ENCODE measurements around the gene TXNL4A.

Gene TXNL4A

DNA sequence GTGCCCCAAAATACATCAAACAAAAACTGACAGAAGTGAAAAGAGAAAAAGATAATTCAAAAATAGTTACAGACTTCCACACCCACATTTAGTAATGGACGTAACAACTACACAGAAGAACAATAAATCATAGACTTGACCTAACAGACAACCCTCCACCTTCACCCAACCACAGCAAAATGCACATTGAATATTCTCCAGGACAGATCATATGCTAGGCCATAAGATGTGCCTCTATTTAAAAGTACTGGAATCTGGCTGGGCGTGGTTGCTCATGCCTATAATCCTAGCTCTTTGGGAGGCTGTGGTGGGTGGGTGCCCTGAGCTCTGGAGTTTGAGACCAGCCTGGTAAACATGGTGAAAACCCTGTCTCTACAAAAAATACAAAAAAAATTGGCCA lies 56.9 kb downstream of the TXNL4A start:
- H3K36me3 ChIP-seq: peaks cover 43% of the 10 kb centered on the region
- H3K27ac ChIP-seq: no peak overlapping the region
- no peaks in the 10 kb centered on the region for H3K27me3 ChIP-seq (ENCODE audit: insufficient read depth, low read depth, severe bottlenecking)
- peaks cover 15% of the 10 kb centered on the region for H3K9me3 ChIP-seq (ENCODE audit: severe bottlenecking)
- H3K4me3 ChIP-seq (ENCODE audit: low read depth, low read length): no peak overlapping the region
- TF ChIP-seq, protein P1, sequence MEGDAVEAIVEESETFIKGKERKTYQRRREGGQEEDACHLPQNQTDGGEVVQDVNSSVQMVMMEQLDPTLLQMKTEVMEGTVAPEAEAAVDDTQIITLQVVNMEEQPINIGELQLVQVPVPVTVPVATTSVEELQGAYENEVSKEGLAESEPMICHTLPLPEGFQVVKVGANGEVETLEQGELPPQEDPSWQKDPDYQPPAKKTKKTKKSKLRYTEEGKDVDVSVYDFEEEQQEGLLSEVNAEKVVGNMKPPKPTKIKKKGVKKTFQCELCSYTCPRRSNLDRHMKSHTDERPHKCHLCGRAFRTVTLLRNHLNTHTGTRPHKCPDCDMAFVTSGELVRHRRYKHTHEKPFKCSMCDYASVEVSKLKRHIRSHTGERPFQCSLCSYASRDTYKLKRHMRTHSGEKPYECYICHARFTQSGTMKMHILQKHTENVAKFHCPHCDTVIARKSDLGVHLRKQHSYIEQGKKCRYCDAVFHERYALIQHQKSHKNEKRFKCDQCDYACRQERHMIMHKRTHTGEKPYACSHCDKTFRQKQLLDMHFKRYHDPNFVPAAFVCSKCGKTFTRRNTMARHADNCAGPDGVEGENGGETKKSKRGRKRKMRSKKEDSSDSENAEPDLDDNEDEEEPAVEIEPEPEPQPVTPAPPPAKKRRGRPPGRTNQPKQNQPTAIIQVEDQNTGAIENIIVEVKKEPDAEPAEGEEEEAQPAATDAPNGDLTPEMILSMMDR (IDR thresholded peaks at IDR 0.05; ENCODE audit: low read depth, low read length): no peak
- no peak for DNase-seq

DNA sequence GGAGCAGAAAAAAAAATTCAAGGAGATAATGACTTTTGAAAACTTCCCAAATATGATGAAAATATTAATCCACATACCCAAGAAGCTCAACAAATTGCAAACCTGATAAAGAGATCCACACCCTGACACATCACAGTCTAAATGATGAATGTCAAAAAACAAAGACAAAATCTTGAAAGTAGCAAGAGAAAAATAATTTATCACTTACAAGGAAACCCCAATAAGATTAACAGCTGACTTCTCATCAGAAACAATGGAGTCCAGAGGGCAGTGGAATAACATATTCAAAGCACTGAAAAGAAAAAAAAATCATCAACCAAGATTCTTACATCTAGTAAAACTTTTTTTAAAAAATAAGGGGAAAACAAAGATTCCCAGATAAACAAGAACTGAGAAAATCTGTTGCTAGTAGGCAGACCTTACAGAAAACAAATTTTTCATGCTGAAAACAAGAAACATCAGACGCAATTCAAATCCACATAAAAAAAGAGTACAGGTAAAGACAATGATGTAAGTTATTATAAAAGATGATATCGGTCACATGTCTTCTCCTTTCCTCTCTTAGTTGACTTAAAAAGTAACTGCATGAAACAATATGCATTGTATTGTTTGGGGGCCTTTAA lies 58.2 kb downstream of the TXNL4A start:
- Histone ChIP-seq H3K36me3 (peaks cover 40% of the 10 kb centered on the region), H3K27ac (no peak overlapping the region), H3K27me3 (ENCODE audit: insufficient read depth, low read depth, severe bottlenecking) (no peaks in the 10 kb centered on the region), H3K4me3 (ENCODE audit: low read depth, low read length) (no peak overlapping the region), H3K9me3 (ENCODE audit: severe bottlenecking) (peaks cover 15% of the 10 kb centered on the region)
- DNase-seq: no peak
- TF ChIP-seq, protein P1 (IDR thresholded peaks at IDR 0.05; ENCODE audit: low read depth, low read length): no peak

DNA sequence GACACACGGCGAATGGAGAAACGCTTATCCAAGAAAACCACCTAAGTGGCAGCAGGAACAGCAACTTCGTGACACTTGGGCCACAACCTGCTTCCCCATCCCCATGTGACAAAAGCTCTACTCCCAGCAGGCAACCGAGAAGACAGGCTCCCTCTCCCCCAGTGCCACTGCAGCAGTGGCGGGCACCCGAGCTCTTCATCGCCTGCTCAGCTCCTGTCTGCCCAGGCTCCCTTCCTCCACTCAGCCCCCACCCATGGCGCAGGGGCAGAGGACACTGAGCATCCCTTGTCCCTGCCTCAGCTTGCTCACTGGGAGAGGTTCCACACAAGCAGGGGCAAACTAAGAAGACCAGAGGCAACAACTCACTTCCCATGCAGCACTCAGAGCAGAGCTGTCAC lies 59.8 kb downstream of the TXNL4A start:
- peak; percentile 17 for DNase-seq
- H3K9me3 ChIP-seq (ENCODE audit: severe bottlenecking): peaks cover 15% of the 10 kb centered on the region
- H3K36me3 ChIP-seq: peaks cover 49% of the 10 kb centered on the region
- TF ChIP-seq, protein P1 (IDR thresholded peaks at IDR 0.05; ENCODE audit: low read depth, low read length): no peak
- peak overlapping the region; percentile 89 for H3K27ac ChIP-seq
- H3K4me3 ChIP-seq (ENCODE audit: low read depth, low read length): no peak overlapping the region
- H3K27me3 ChIP-seq (ENCODE audit: insufficient read depth, low read depth, severe bottlenecking): no peaks in the 10 kb centered on the region

DNA sequence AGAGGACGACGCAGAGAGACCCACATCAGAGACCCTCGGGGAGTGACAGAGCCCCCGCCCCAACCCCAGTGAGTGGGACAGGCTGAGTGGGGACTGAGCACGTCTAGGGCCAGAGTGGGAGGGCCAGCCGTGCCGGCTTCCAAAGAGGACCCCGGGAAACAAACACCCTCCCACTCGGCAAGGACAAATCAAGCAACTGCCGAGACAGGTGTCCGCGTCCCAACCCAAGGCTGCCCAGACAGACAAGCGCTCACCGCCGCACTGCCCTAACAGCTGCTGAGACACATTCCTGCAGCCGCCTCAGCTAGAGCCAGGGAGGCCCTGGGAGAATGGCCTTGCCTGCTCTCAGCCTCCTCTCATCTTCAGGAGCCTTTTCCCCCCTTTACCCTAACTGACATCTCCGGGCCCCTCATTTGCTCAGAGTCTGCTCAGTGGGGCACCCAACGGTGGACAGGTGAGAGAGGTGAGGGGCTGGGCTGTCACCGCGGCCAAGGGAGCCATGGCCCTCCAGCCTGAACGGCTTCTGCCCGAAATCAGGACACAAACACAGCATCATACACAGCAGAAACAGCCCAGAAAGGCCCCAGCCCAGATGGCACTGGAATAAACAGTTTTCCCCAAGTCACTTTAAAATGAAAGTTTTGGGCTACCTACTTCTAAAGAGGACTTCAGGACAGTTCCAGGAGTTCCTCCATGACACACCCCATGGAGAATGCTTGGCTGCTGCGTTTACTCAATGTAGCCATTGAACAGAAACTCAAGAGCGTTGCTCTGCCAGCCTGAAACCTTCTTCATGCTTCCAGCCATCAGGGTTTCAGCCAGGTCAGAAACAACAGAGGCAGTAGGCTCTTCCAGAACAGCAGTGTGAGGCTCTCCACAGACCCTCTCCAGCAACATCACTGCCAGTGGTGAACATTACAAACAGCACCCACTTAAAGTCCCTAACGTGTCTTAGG lies 60.5 kb downstream of the TXNL4A start:
- TF ChIP-seq, protein P1 (IDR thresholded peaks at IDR 0.05; ENCODE audit: low read depth, low read length): no peak
- H3K27ac ChIP-seq: peak overlapping the region; percentile 89
- H3K27me3 ChIP-seq (ENCODE audit: insufficient read depth, low read depth, severe bottlenecking): no peaks in the 10 kb centered on the region
- peaks cover 11% of the 10 kb centered on the region for H3K9me3 ChIP-seq (ENCODE audit: severe bottlenecking)
- H3K4me3 ChIP-seq (ENCODE audit: low read depth, low read length): peak overlapping the region; percentile 27
- H3K36me3 ChIP-seq: peaks cover 48% of the 10 kb centered on the region
- peak; percentile 92 for DNase-seq

DNA sequence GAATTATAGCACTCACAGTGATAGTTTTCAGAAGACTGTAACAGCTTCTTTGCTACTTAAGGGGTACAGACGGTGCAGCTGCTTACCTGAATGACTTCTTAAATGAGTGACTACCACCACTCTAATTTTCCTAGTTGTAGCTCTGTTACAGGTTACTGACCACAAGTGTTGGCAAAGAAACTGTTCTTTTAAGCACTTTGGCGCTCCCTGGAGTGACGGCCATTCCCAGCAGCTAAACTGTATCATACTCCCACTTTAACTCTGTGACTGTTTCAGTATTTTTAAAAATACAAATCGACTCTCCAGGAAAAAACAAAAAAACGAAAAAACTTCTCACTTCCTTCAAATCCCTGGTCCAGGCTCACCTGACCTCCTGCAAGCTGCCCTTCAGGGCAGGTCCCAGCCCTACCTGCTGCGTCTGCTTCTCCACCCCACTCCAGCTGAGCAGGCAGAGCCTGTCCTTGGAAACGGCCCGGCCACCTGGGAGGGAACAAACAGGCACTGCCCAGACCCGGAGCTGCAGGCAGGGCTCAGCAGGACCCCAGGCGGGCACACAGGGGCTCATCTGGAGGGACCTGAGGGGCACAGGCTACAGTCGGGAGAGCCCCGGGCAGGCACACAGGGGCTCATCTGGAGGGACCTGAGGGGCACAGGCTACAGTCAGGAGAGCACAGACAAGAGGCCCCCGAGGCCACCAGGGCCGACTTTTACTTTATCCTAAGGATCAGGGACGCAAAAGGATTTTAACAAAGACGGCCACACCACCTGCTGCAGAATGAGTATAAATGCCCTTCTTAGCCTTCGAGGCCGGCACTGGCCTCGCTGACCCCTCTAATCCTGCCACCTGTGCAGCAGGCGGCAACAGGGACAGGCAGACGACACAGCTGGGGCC lies 61.4 kb downstream of the TXNL4A start:
- peaks cover 51% of the 10 kb centered on the region for H3K36me3 ChIP-seq
- H3K4me3 ChIP-seq (ENCODE audit: low read depth, low read length): peak overlapping the region; percentile 39
- peak overlapping the region; percentile 89 for H3K27ac ChIP-seq
- no peaks in the 10 kb centered on the region for H3K27me3 ChIP-seq (ENCODE audit: insufficient read depth, low read depth, severe bottlenecking)
- peaks cover 10% of the 10 kb centered on the region for H3K9me3 ChIP-seq (ENCODE audit: severe bottlenecking)
- TF ChIP-seq, protein P1 (IDR thresholded peaks at IDR 0.05; ENCODE audit: low read depth, low read length): no peak
- peak; percentile 96 for DNase-seq
